Adipocyte (in vitro differentiated cells): ENCODE data around the gene KANK4.

ENCODE experiments used
- DNase-seq: peaks from one replicate; pipeline ENCODE4 v3.0.0-alpha.2; 2015; ENCODE audit warnings: low read depth
- H3K27me3 ChIP-seq: replicated peaks from 2 replicates; pipeline ENCODE4 v1.7.0; 2013; ENCODE audit warnings: mild to moderate bottlenecking, low read length, moderate library complexity; ENCODE audit not compliant: control insufficient read depth, insufficient read depth
- H3K36me3 ChIP-seq: 2 replicates; pipeline ENCODE4 v1.7.0; 2013; ENCODE audit warnings: low read length, mild to moderate bottlenecking, moderate library complexity; ENCODE audit not compliant: control insufficient read depth, insufficient read depth, severe bottlenecking
- H3K4me1 ChIP-seq: 2 replicates; pipeline ENCODE4 v1.7.0; 2013; ENCODE audit warnings: mild to moderate bottlenecking, low read length, moderate library complexity; ENCODE audit not compliant: control insufficient read depth, insufficient read depth
- H3K4me3 ChIP-seq: 2 replicates; pipeline ENCODE4 v1.7.0; 2013; ENCODE audit warnings: mild to moderate bottlenecking, low read length, moderate library complexity
- H3K9ac ChIP-seq: 2 replicates; pipeline ENCODE4 v1.7.0; 2013; ENCODE audit warnings: mild to moderate bottlenecking, low read length, moderate library complexity
- H3K9me3 ChIP-seq: 2 replicates; pipeline ENCODE4 v1.7.0; 2013; ENCODE audit warnings: mild to moderate bottlenecking, low read length, moderate library complexity; ENCODE audit not compliant: control insufficient read depth

KANK4 gene

GRCh38 chr1:62282909-62283755 lies 36.1 kb downstream of the KANK4 start:
- peaks cover 56% of the 10 kb centered on the region for H3K27me3 ChIP-seq
- H3K36me3 ChIP-seq: no peaks in the 10 kb centered on the region
- peaks cover 8% of the 10 kb centered on the region for H3K9me3 ChIP-seq
- H3K9ac ChIP-seq: no peak overlapping the region
- no peak for DNase-seq
- H3K4me1 ChIP-seq: no peaks in the 10 kb centered on the region
- no peak overlapping the region for H3K4me3 ChIP-seq

GRCh38 chr1:62281922-62282555 lies 37.2 kb downstream of the KANK4 start:
- H3K9me3 ChIP-seq: peaks cover 11% of the 10 kb centered on the region
- no peaks in the 10 kb centered on the region for H3K36me3 ChIP-seq
- no peak overlapping the region for H3K4me3 ChIP-seq
- no peaks in the 10 kb centered on the region for H3K4me1 ChIP-seq
- peaks cover 45% of the 10 kb centered on the region for H3K27me3 ChIP-seq
- DNase-seq: no peak
- H3K9ac ChIP-seq: no peak overlapping the region

- Histone ChIP-seq H3K4me1 (no peaks in the 10 kb centered on the region), H3K4me3 (no peak overlapping the region), H3K9ac (no peak overlapping the region), H3K9me3 (peaks cover 11% of the 10 kb centered on the region), H3K27me3 (peaks cover 35% of the 10 kb centered on the region), H3K36me3 (no peaks in the 10 kb centered on the region)
- no peak for DNase-seq
Observed at GRCh38 chr1:62280960-62281465, 38.2 kb downstream of the KANK4 start.

DNA sequence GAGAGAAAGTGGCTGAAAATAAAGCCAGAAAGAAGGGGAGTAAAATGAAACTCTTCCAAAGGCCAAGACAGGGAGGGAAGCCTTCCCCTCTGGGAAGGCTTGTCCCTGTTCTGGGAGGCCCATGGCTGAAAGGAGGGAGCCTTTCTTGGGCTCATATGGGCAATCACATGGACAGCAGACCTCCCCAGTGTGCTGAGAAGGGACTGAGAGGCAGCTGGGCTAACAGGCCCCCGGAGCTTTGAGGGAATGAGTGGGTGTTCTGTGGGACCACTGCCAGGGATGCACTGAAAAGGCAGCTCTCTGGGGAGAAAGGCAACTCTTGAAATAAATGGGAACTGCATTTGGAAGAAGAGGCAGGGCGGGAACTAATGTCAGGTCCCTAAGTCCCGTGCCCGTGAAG lies 39.1 kb downstream of the KANK4 start:
- Histone ChIP-seq H3K4me3 (no peak overlapping the region), H3K4me1 (no peaks in the 10 kb centered on the region), H3K27me3 (peaks cover 31% of the 10 kb centered on the region), H3K36me3 (no peaks in the 10 kb centered on the region), H3K9me3 (peaks cover 11% of the 10 kb centered on the region), H3K9ac (no peak overlapping the region)
- no peak for DNase-seq

GRCh38 chr1:62276791-62277190 lies 42.4 kb downstream of the KANK4 start:
- peaks cover 11% of the 10 kb centered on the region for H3K27me3 ChIP-seq
- H3K4me3 ChIP-seq: no peak overlapping the region
- DNase-seq: no peak
- no peaks in the 10 kb centered on the region for H3K36me3 ChIP-seq
- H3K4me1 ChIP-seq: no peaks in the 10 kb centered on the region
- H3K9ac ChIP-seq: no peak overlapping the region
- peaks cover 11% of the 10 kb centered on the region for H3K9me3 ChIP-seq

- H3K4me1 ChIP-seq: no peaks in the 10 kb centered on the region
- peaks cover 3% of the 10 kb centered on the region for H3K9me3 ChIP-seq
Observed at GRCh38 chr1:62274496-62275485, 44.4 kb downstream of the KANK4 start.

GRCh38 chr1:62273953-62274352 lies 45.3 kb downstream of the KANK4 start:
- no peak overlapping the region for H3K4me3 ChIP-seq
- H3K36me3 ChIP-seq: no peaks in the 10 kb centered on the region
- H3K27me3 ChIP-seq: peaks cover 7% of the 10 kb centered on the region
- no peaks in the 10 kb centered on the region for H3K4me1 ChIP-seq
- DNase-seq: no peak
- no peak overlapping the region for H3K9ac ChIP-seq
- H3K9me3 ChIP-seq: peaks cover 3% of the 10 kb centered on the region

More at GRCh38 chr1:62274496-62275485, 44.4 kb downstream of the KANK4 start:
- Histone ChIP-seq H3K4me3 (no peak overlapping the region), H3K9ac (no peak overlapping the region), H3K36me3 (no peaks in the 10 kb centered on the region), H3K27me3 (peaks cover 11% of the 10 kb centered on the region)
- peak; percentile 18 for DNase-seq

DNA sequence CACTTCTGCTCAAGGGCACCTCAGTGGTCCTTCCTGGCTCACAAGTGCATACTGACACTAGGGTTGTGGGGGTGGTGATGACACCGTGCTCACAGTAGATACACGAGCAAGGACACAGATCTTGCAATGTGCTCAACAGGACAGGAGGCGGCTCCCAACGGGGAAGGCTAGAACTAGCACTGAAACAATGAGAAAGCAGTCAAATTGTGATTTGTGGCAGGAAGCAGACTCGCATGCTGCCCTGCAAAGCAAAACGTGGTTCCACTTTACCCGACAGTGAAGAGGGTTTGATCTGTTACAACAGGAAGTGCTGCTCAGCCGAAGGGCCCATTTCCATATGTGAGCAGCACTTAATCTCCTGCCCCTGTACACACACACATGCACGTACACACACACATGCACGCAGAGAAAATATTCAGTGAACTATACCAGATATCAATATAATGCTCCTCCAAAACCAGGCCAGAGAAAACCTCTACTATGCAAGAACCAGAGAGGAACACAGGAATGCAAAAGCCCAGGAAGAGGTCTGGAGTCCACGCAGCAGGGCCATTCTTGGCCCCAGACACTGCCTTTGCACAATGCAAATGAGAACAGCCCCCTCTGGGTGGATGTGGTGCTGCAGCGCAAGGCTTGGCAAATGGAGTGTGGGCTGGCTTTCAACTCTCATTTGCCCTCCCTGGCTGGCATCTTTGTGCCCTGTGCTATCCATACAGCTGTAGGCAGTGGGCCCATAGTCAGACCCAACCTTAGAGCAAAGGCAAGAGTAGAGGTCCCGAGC lies 47.1 kb downstream of the KANK4 start:
- H3K9me3 ChIP-seq: no peaks in the 10 kb centered on the region
- H3K4me1 ChIP-seq: no peaks in the 10 kb centered on the region
- no peak overlapping the region for H3K4me3 ChIP-seq
- no peak overlapping the region for H3K9ac ChIP-seq
- H3K36me3 ChIP-seq: no peaks in the 10 kb centered on the region
- H3K27me3 ChIP-seq: peaks cover 7% of the 10 kb centered on the region
- DNase-seq: no peak

DNA sequence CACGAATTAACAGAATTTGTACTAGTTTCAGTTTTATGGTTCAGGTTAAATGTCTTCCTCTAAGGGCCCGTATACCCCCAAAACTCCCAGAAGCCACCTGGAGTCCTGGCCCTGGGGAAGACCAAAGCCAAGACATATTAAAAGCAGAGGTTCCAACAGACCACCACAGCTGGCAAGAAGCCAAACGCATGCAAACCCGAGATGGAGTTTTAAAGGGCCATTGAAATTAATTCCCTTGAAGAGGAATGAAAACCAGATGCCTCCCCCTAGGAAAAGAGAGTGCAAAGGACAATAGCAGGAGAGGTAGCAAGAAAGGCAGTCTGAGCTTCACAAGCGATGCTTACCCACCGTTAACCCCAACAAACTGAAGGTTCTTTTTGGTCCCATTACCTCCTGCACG lies 48.1 kb downstream of the KANK4 start:
- Histone ChIP-seq H3K36me3 (no peaks in the 10 kb centered on the region), H3K9me3 (no peaks in the 10 kb centered on the region), H3K9ac (no peak overlapping the region), H3K4me1 (no peaks in the 10 kb centered on the region), H3K4me3 (no peak overlapping the region), H3K27me3 (peaks cover 7% of the 10 kb centered on the region)
- no peak for DNase-seq

- Histone ChIP-seq H3K27me3 (peaks cover 7% of the 10 kb centered on the region), H3K4me1 (no peaks in the 10 kb centered on the region), H3K36me3 (no peaks in the 10 kb centered on the region), H3K4me3 (no peak overlapping the region), H3K9me3 (no peaks in the 10 kb centered on the region), H3K9ac (no peak overlapping the region)
- peak; percentile 12 for DNase-seq
Observed at GRCh38 chr1:62269851-62270495, 49.3 kb downstream of the KANK4 start.
